ENCODE data around the gene DNAH11. TPM values are rescaled to one million over a fixed set of nuclear protein-coding genes. Genes with fewer than 3 reads are reported as not detected.

The DNAH11 gene
- total and polyA plus RNA-seq, 4 donors, result 0.05 to 0.50 (median 0.11) TPM

GRCh38 chr7:21579341-21580072, 36.7 kb downstream of the DNAH11 start:
- no peak overlapping the region for H3K27ac ChIP-seq (ENCODE audit: low read depth in 1 of 2, low read length in 2 of 2)
- no peak for DNase-seq (ENCODE audit: low spot score)
- H3K9ac ChIP-seq (ENCODE audit: low read depth in 1 of 2, low read length in 2 of 2), result no peak overlapping the region
- H3K9me3 ChIP-seq (ENCODE audit: control insufficient read depth in 4 of 4, low read length in 3 of 4), result no peaks in the 10 kb centered on the region
- no peak overlapping the region for H3K4me3 ChIP-seq (ENCODE audit: low read depth in 1 of 3, low read length in 3 of 3)
- peaks cover 0 to 6% (median 1%) of the 10 kb centered on the region in 4 donors for H3K4me1 ChIP-seq (ENCODE audit: control insufficient read depth in 4 of 4, insufficient read depth in 4 of 4, low read length in 3 of 4)
- TF ChIP-seq ZBTB33 (IDR thresholded peaks at IDR 0.05) (no peak), TAF1 (conservative IDR thresholded peaks at IDR 0.05) (no peak), EGR1 (IDR thresholded peaks at IDR 0.05; ENCODE audit: low read depth in 2 of 2) (no peak), RXRA (IDR thresholded peaks at IDR 0.05) (no peak), FOXA1 (IDR thresholded peaks at IDR 0.05) (no peak), JUND (IDR thresholded peaks at IDR 0.05) (no peak), GABPA (IDR thresholded peaks at IDR 0.05 in 1 of 2, conservative IDR thresholded peaks at IDR 0.05 in 1 of 2) (no peak), HNF4G (IDR thresholded peaks at IDR 0.05) (no peak), NR2F2 (IDR thresholded peaks at IDR 0.05) (no peak), FOXA2 (IDR thresholded peaks at IDR 0.05) (no peak), HNF4A (conservative IDR thresholded peaks at IDR 0.05) (no peak), SP1 (IDR thresholded peaks at IDR 0.05) (no peak), YY1 (IDR thresholded peaks at IDR 0.05) (no peak), RAD21 (IDR thresholded peaks at IDR 0.05) (no peak)
- no peaks in the 10 kb centered on the region for H3K27me3 ChIP-seq (ENCODE audit: control insufficient read depth in 4 of 4, insufficient read depth in 4 of 4, low read length in 3 of 4)
- H3K36me3 ChIP-seq (ENCODE audit: control insufficient read depth in 4 of 4, insufficient read depth in 3 of 4, low read depth in 1 of 4, low read length in 3 of 4), result no peaks in the 10 kb centered on the region
- 83% methylated on average over 4 of the region's 4 CpGs for WGBS

- DNase-seq (ENCODE audit: low spot score), result no peak
- TF ChIP-seq TAF1 (conservative IDR thresholded peaks at IDR 0.05) (no peak), RXRA (IDR thresholded peaks at IDR 0.05) (peak; percentile 43 to 69), MAX (IDR thresholded peaks at IDR 0.05) (no peak), JUND (IDR thresholded peaks at IDR 0.05) (peak; percentile 52 to 83), GABPA (IDR thresholded peaks at IDR 0.05 in 1 of 2, conservative IDR thresholded peaks at IDR 0.05 in 1 of 2) (no peak), REST (IDR thresholded peaks at IDR 0.05) (no peak), NR2F2 (IDR thresholded peaks at IDR 0.05) (peak; percentile 17), RAD21 (IDR thresholded peaks at IDR 0.05) (peak; percentile 46 to 49), FOXA2 (IDR thresholded peaks at IDR 0.05) (peak; percentile 68), ATF3 (IDR thresholded peaks at IDR 0.05) (peak; percentile 29), ZBTB33 (IDR thresholded peaks at IDR 0.05) (no peak), FOXA1 (IDR thresholded peaks at IDR 0.05) (peak; percentile 59), HNF4G (IDR thresholded peaks at IDR 0.05) (no peak), SP1 (IDR thresholded peaks at IDR 0.05) (peak; percentile 84), YY1 (IDR thresholded peaks at IDR 0.05) (no peak), CTCF (IDR thresholded peaks at IDR 0.05; ENCODE audit: low read depth, low read length, missing input control) (no peak), HNF4A (conservative IDR thresholded peaks at IDR 0.05) (peak; percentile 26 to 65)
- WGBS, result 23% methylated on average over 4 of the region's 4 CpGs
- Histone ChIP-seq H3K4me3 (ENCODE audit: low read depth in 1 of 3, low read length in 3 of 3) (no peak overlapping the region), H3K9me3 (ENCODE audit: control insufficient read depth in 4 of 4, low read length in 3 of 4) (no peaks in the 10 kb centered on the region), H3K9ac (ENCODE audit: low read depth in 1 of 2, low read length in 2 of 2) (no peak overlapping the region), H3K27ac (ENCODE audit: low read depth in 1 of 2, low read length in 2 of 2) (no peak overlapping the region), H3K4me1 (ENCODE audit: control insufficient read depth in 4 of 4, insufficient read depth in 4 of 4, low read length in 3 of 4) (peaks cover 0 to 6% (median 1%) of the 10 kb centered on the region in 4 donors), H3K27me3 (ENCODE audit: control insufficient read depth in 4 of 4, insufficient read depth in 4 of 4, low read length in 3 of 4) (no peaks in the 10 kb centered on the region), H3K36me3 (ENCODE audit: control insufficient read depth in 4 of 4, insufficient read depth in 3 of 4, low read depth in 1 of 4, low read length in 3 of 4) (no peaks in the 10 kb centered on the region)
Observed at GRCh38 chr7:21580073-21580521, 37.3 kb downstream of the DNAH11 start.

Measured in liver (tissue), 9 donors.